Panc1 (cell line): Measurements from ENCODE around the gene RABL3.

Experiments used
- POLR2AphosphoS5 ChIP-seq: IDR thresholded peaks from 2 replicates; pipeline ENCODE4 v1.6.1; 2012; ENCODE audit warnings: mild to moderate bottlenecking, low read depth, low read length, moderate library complexity
- TCF7L2 ChIP-seq: IDR thresholded peaks from 2 replicates; pipeline ENCODE4 v1.6.1; 2011; ENCODE audit warnings: mild to moderate bottlenecking, low read depth, low read length, inconsistent platforms
- TF ChIP-seq, protein P1 (sequence below): fragments of 450-650 bp; IDR thresholded peaks from 2 replicates; pipeline ENCODE4 v1.5.1; 2017; ENCODE audit warnings: mild to moderate bottlenecking

DNA sequence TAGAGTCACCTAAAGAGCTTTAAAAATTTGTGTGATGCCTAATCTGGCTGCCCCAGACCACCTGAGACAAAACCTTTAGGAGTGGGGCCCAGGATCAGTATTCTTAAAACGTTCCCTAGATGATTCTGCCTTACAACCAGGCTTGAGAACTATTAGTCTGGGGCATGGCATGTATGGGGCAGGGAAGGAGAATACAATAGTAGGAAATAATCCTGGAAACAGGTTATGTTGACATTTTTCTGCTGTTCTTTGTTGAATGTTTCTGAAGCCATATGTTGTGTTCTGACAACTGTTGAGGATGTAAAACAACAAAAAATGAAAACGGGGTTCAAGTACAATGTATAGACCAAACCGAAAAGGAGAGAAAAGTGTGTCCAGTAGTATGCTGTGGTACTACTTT is 3.1 kb upstream of the RABL3 start:
- TF ChIP-seq, protein P1, sequence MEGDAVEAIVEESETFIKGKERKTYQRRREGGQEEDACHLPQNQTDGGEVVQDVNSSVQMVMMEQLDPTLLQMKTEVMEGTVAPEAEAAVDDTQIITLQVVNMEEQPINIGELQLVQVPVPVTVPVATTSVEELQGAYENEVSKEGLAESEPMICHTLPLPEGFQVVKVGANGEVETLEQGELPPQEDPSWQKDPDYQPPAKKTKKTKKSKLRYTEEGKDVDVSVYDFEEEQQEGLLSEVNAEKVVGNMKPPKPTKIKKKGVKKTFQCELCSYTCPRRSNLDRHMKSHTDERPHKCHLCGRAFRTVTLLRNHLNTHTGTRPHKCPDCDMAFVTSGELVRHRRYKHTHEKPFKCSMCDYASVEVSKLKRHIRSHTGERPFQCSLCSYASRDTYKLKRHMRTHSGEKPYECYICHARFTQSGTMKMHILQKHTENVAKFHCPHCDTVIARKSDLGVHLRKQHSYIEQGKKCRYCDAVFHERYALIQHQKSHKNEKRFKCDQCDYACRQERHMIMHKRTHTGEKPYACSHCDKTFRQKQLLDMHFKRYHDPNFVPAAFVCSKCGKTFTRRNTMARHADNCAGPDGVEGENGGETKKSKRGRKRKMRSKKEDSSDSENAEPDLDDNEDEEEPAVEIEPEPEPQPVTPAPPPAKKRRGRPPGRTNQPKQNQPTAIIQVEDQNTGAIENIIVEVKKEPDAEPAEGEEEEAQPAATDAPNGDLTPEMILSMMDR, result no peak
- TF ChIP-seq POLR2AphosphoS5, result no peak
- no peak for TF ChIP-seq TCF7L2
